ENCODE results near the gene PPIH. TPM values are rescaled to one million over a fixed set of nuclear protein-coding genes. Genes with fewer than 3 reads are reported as not detected.
"Not testable (repeated sequence)": the region's sequence is repeated elsewhere in the genome, so short reads cannot be mapped to it uniquely, and the experiment has no call there.

PPIH gene
- total RNA-seq, 1 donor from 2014 or later = 23.5 TPM

DNA sequence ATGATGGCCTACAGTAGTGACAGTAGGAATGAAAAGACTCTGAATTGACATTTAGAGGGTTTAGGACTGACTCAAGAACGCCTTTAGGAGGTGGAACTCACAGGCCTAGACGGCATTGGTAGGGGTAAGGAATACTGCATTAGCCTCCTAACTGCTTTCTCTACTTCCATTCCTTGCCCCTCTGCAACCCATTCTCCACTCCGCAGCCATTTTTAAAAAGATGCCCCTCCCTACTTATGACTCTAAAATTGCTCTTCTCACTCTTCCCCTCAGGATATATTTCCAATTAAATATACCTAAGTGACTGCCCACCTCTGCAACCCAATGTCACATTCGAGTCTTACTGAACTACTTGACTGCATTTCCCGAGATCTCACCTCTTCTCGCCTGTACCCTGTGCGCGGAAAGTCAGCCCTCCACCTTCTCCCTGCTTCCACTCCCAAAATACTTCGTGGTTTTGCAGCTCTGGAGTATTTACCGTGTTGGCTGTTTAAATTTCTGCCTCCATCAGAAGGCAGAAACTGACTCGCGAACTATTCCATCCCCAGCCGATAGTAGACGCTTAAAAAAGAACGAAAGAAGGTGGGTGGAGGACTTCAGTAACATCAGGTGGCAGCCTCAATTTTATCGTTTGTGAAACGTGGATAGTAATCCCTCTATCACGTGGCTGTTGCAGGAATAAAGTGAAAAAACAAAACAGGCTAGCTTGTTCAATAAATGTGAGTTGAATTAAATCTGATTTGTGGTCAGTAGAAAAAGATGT lies 22.9 kb downstream of the PPIH start:
- Histone ChIP-seq H3K36me3 (ENCODE audit: control insufficient read depth in 3 of 3, insufficient read depth in 3 of 3, low read length in 3 of 3) (peaks cover 0 to 8% (median 5%) of the 10 kb centered on the region in 3 donors), H3K4me3 (ENCODE audit: low read length in 3 of 3) (peak overlapping the region; percentile 87 to 94 (median 90)), H3K27me3 (ENCODE audit: control insufficient read depth in 3 of 3, insufficient read depth in 3 of 3, low read length in 3 of 3) (no peaks in the 10 kb centered on the region), H3K27ac (ENCODE audit: low read depth, low read length) (peak overlapping the region; percentile 96), H3K4me1 (ENCODE audit: control insufficient read depth in 3 of 3, insufficient read depth in 3 of 3, low read length in 3 of 3) (peaks cover 32 to 41% (median 35%) of the 10 kb centered on the region in 3 donors), H3K9ac (ENCODE audit: low read depth in 1 of 3, low read length in 3 of 3) (peak overlapping the region; percentile 84 to 96 (median 92)), H3K9me3 (ENCODE audit: control insufficient read depth in 3 of 3, low read length in 3 of 3) (no peaks in the 10 kb centered on the region)

DNA sequence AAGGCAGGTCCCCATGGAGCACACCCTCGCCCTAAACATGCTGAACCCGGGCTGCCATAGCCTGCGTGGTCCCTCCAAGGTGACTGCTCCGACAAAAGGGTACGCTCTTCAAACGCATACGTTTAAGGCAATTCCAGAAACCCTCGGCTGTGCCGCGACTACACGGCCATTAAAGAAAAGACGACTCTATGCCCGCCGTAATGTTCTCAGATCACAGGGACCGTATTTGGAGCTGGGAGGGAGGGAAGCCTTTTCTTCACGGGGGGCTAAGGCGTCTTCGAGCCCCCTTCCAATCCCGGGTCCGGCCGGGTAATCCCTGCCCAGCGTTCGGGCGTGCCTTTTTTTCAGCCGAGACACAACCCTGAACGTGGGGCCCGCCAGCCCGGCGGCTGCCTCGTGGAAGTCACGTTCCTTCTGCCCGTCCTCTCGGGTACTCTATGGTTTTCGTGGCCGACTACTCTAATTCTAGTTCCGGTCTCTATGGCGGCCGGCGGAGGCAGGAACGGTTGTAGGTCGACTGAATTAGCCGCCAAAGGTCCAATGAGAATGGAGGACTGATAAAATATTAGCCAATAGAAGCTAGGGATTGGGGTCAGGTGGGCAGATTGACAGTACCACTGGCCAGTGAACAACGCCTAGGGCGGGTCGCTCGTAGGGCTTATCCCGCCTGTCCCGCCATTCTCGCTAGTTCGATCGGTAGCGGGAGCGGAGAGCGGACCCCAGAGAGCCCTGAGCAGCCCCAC lies 23.7 kb downstream of the PPIH start, which contains the start of gene YBX1:
Gene YBX1 (plus strand): TSS at position 678 of the 743 bp plus-strand sequence. CDS start 148 bp downstream, outside the sequence.
- H3K9ac ChIP-seq (ENCODE audit: low read depth in 1 of 3, low read length in 3 of 3) = peak within 1 kb of the TSS; percentile 84 to 96 (median 92)
- peaks cover 0 to 8% (median 5%) of the 10 kb centered on the region in 3 donors for H3K36me3 ChIP-seq (ENCODE audit: control insufficient read depth in 3 of 3, insufficient read depth in 3 of 3, low read length in 3 of 3)
- peak within 1 kb of the TSS; percentile 87 to 94 (median 90) for H3K4me3 ChIP-seq (ENCODE audit: low read length in 3 of 3)
- H3K27ac ChIP-seq (ENCODE audit: low read depth, low read length) = peak within 1 kb of the TSS; percentile 96
- no peaks in the 10 kb centered on the region for H3K27me3 ChIP-seq (ENCODE audit: control insufficient read depth in 3 of 3, insufficient read depth in 3 of 3, low read length in 3 of 3)
- peaks cover 39 to 49% (median 40%) of the 10 kb centered on the region in 3 donors for H3K4me1 ChIP-seq (ENCODE audit: control insufficient read depth in 3 of 3, insufficient read depth in 3 of 3, low read length in 3 of 3)
- H3K9me3 ChIP-seq (ENCODE audit: control insufficient read depth in 3 of 3, low read length in 3 of 3) = no peaks in the 10 kb centered on the region

DNA sequence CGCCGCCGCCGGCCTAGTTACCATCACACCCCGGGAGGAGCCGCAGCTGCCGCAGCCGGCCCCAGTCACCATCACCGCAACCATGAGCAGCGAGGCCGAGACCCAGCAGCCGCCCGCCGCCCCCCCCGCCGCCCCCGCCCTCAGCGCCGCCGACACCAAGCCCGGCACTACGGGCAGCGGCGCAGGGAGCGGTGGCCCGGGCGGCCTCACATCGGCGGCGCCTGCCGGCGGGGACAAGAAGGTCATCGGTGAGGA lies 24.2 kb downstream of the PPIH start:
- not testable (repeated sequence) for H3K27me3 ChIP-seq (ENCODE audit: control insufficient read depth in 3 of 3, insufficient read depth in 3 of 3, low read length in 3 of 3); H3K9me3 ChIP-seq (ENCODE audit: control insufficient read depth in 3 of 3, low read length in 3 of 3); H3K36me3 ChIP-seq (ENCODE audit: control insufficient read depth in 3 of 3, insufficient read depth in 3 of 3, low read length in 3 of 3)
- Histone ChIP-seq H3K27ac (ENCODE audit: low read depth, low read length) (peak overlapping the region; percentile 96), H3K4me1 (ENCODE audit: control insufficient read depth in 3 of 3, insufficient read depth in 3 of 3, low read length in 3 of 3) (peaks cover 39 to 51% (median 40%) of the 10 kb centered on the region in 3 donors), H3K4me3 (ENCODE audit: low read length in 3 of 3) (peak overlapping the region; percentile 26 to 69 (median 49)), H3K9ac (ENCODE audit: low read depth in 1 of 3, low read length in 3 of 3) (peak overlapping the region in 2 of 3 donors; percentile 80 to 92)

DNA sequence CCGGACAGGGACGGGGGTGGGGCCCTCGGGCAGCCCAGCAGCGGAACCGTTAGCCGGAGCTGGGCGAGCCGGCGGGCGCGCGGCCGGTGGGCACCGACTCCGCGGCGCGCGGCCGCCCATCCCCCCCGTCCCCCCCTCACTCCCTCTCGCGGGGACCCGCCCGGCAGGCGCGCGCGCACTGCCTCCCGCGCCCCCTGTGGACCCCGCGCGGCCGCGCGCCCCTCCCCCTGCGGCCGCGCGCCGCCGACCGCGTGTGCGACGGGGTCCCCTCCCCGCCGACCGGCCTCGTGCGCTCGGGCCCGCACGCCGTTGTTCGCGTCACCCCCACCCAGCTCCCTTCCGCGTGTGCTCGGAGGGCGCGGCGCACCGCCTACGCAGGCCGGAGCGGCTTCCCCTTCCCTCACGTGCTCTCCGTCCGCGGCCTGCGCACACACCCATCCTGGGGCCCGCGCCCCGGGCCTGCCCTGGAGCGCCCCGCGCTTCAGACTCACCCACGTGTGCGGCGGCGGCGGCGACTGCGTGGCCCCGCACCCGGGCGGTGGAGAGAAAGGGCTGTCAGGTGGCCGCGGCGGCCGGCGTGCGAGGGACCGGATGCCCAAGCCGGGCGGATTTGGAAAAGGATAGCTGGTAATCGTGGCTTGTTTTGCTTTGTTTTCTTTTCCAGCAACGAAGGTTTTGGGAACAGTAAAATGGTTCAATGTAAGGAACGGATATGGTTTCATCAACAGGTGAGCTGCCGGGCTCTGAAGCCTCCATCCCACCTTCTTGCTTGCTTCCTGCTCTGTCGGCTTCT lies 24.7 kb downstream of the PPIH start:
- Histone ChIP-seq H3K4me3 (ENCODE audit: low read length in 3 of 3) (peak overlapping the region; percentile 69 to 76 (median 73)), H3K36me3 (ENCODE audit: control insufficient read depth in 3 of 3, insufficient read depth in 3 of 3, low read length in 3 of 3) (peaks cover 0 to 8% (median 5%) of the 10 kb centered on the region in 3 donors), H3K4me1 (ENCODE audit: control insufficient read depth in 3 of 3, insufficient read depth in 3 of 3, low read length in 3 of 3) (peaks cover 39 to 56% (median 45%) of the 10 kb centered on the region in 3 donors), H3K9ac (ENCODE audit: low read depth in 1 of 3, low read length in 3 of 3) (peak overlapping the region; percentile 67 to 80 (median 76)), H3K27ac (ENCODE audit: low read depth, low read length) (peak overlapping the region; percentile 96), H3K9me3 (ENCODE audit: control insufficient read depth in 3 of 3, low read length in 3 of 3) (no peaks in the 10 kb centered on the region), H3K27me3 (ENCODE audit: control insufficient read depth in 3 of 3, insufficient read depth in 3 of 3, low read length in 3 of 3) (no peaks in the 10 kb centered on the region)

DNA sequence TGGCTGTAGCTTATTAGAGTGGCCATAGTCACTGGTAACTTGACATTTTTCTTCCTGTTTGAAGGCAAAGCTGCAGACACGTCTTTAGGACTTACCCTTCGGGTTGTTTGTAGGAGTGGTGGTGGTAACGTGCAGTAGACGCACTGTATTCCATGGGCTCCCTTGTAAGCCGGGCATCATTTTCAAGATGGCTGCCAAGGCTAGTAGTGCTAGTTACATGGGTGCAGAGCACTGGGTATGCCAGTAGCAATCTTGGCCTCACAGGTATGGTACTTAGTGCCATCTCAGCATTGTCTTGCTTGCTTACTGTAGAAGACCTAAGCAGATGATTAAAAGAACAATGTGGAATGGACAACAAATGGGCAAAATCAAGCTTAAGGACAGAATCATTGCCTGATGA lies 25.9 kb downstream of the PPIH start:
- Histone ChIP-seq H3K27me3 (ENCODE audit: control insufficient read depth in 3 of 3, insufficient read depth in 3 of 3, low read length in 3 of 3) (no peaks in the 10 kb centered on the region), H3K4me1 (ENCODE audit: control insufficient read depth in 3 of 3, insufficient read depth in 3 of 3, low read length in 3 of 3) (peaks cover 42 to 66% (median 55%) of the 10 kb centered on the region in 3 donors), H3K36me3 (ENCODE audit: control insufficient read depth in 3 of 3, insufficient read depth in 3 of 3, low read length in 3 of 3) (peaks cover 0 to 8% (median 5%) of the 10 kb centered on the region in 3 donors), H3K9me3 (ENCODE audit: control insufficient read depth in 3 of 3, low read length in 3 of 3) (no peaks in the 10 kb centered on the region), H3K27ac (ENCODE audit: low read depth, low read length) (no peak overlapping the region), H3K9ac (ENCODE audit: low read depth in 1 of 3, low read length in 3 of 3) (peak overlapping the region in 1 of 3 donors; percentile 15), H3K4me3 (ENCODE audit: low read length in 3 of 3) (peak overlapping the region; percentile 53 to 76 (median 54))

DNA sequence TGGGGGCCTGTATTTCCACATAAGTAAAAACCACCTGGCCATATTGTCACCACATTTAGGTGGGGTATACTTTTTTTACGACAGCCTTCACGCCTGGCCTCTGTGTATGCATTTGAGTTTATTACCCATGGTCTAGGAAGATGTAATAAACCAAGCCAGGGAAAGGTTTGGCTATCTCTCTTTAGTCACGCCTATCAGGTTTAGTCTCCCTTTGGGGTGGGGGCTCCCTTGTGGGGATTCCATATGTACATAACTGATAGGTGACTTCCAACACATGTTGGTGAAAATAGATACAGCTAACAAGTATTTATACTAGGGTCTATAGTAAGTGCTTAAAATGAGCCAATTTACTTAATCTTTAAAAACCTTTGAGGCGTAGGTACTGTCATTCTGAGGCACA lies 28.2 kb downstream of the PPIH start:
- no peak overlapping the region for H3K27ac ChIP-seq (ENCODE audit: low read depth, low read length)
- H3K36me3 ChIP-seq (ENCODE audit: control insufficient read depth in 3 of 3, insufficient read depth in 3 of 3, low read length in 3 of 3) = peaks cover 0 to 8% (median 5%) of the 10 kb centered on the region in 3 donors
- peaks cover 36 to 54% (median 54%) of the 10 kb centered on the region in 3 donors for H3K4me1 ChIP-seq (ENCODE audit: control insufficient read depth in 3 of 3, insufficient read depth in 3 of 3, low read length in 3 of 3)
- H3K9me3 ChIP-seq (ENCODE audit: control insufficient read depth in 3 of 3, low read length in 3 of 3) = no peaks in the 10 kb centered on the region
- H3K4me3 ChIP-seq (ENCODE audit: low read length in 3 of 3) = no peak overlapping the region
- H3K9ac ChIP-seq (ENCODE audit: low read depth in 1 of 3, low read length in 3 of 3) = no peak overlapping the region
- no peaks in the 10 kb centered on the region for H3K27me3 ChIP-seq (ENCODE audit: control insufficient read depth in 3 of 3, insufficient read depth in 3 of 3, low read length in 3 of 3)

DNA sequence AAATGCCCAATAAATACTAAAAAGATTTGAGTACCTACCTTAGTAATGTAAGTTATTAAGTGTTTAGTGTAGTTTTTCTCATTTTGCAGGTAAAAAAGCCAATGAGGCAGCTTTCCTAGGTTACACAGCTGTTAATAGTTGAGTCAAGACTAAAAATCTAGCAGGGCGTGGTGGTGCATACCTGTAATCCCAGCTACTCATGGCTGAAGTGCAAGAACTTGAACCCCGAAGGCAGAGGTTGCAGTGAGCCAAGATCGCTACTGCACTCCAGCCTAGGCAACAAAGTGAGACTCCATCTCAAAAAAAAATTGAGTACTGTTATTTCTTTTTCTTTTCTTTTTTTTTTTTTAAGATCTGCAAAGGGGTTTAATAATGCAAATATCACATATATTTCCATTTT lies 31.7 kb downstream of the PPIH start:
- Histone ChIP-seq H3K27ac (ENCODE audit: low read depth, low read length) (no peak overlapping the region), H3K27me3 (ENCODE audit: control insufficient read depth in 3 of 3, insufficient read depth in 3 of 3, low read length in 3 of 3) (no peaks in the 10 kb centered on the region), H3K9me3 (ENCODE audit: control insufficient read depth in 3 of 3, low read length in 3 of 3) (no peaks in the 10 kb centered on the region), H3K9ac (ENCODE audit: low read depth in 1 of 3, low read length in 3 of 3) (no peak overlapping the region), H3K36me3 (ENCODE audit: control insufficient read depth in 3 of 3, insufficient read depth in 3 of 3, low read length in 3 of 3) (peaks cover 0 to under 1% (median 0%) of the 10 kb centered on the region in 3 donors), H3K4me3 (ENCODE audit: low read length in 3 of 3) (no peak overlapping the region), H3K4me1 (ENCODE audit: control insufficient read depth in 3 of 3, insufficient read depth in 3 of 3, low read length in 3 of 3) (peaks cover 19 to 52% (median 39%) of the 10 kb centered on the region in 3 donors)

DNA sequence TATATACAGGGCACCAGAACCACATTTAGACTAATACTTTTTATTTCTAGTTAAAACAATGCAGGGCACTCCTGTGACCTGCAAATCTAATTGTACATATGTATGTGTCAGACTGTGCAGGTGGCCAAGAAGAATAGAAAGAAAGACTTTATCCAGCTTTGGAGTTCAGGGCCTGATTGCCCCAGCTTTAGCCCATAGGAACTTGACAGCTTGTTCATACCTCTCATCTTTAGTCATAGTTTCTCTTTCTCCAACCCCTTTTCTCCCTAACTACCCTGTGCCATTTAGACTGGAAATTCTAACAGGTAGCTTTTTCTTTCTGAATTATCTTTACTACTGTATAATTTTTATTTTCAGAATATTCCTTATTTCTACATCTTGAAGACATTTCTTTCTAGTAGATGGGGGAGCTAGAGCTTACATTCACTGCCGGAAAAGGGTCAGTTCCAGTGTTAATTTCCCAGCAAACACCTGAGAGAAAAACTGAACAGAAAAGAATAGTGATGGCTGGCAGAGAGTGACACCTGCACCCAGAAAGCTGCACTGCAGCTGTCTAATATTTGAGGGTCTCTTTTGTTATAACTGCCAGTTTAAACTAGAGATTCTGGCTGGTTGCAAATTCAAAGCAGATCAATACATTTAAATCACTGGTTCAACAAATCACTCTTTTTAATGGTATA lies 32.4 kb downstream of the PPIH start:
- Histone ChIP-seq H3K4me3 (ENCODE audit: low read length in 3 of 3) (no peak overlapping the region), H3K9ac (ENCODE audit: low read depth in 1 of 3, low read length in 3 of 3) (no peak overlapping the region), H3K36me3 (ENCODE audit: control insufficient read depth in 3 of 3, insufficient read depth in 3 of 3, low read length in 3 of 3) (no peaks in the 10 kb centered on the region), H3K27me3 (ENCODE audit: control insufficient read depth in 3 of 3, insufficient read depth in 3 of 3, low read length in 3 of 3) (no peaks in the 10 kb centered on the region), H3K4me1 (ENCODE audit: control insufficient read depth in 3 of 3, insufficient read depth in 3 of 3, low read length in 3 of 3) (peaks cover 15 to 46% (median 32%) of the 10 kb centered on the region in 3 donors), H3K9me3 (ENCODE audit: control insufficient read depth in 3 of 3, low read length in 3 of 3) (no peaks in the 10 kb centered on the region), H3K27ac (ENCODE audit: low read depth, low read length) (no peak overlapping the region)

DNA sequence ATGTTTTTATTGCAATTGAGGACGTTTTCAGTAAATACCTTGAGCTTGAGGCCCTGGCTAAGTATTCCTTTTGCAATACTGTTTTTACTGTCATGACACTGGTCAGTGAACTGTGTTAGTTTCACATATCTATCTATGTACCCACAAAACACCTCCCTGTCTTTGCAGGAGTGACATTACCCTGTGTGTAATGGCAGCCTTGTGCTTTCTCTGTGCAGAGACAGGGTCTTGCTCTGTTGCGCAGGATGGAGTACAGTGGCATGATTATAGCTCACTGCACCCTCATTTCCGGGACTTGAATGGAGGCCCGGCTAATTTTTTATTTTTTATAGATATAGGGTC lies 32.9 kb downstream of the PPIH start:
- Histone ChIP-seq H3K36me3 (ENCODE audit: control insufficient read depth in 3 of 3, insufficient read depth in 3 of 3, low read length in 3 of 3) (peaks cover 0 to 2% (median 2%) of the 10 kb centered on the region in 3 donors), H3K4me1 (ENCODE audit: control insufficient read depth in 3 of 3, insufficient read depth in 3 of 3, low read length in 3 of 3) (peaks cover 12 to 42% (median 32%) of the 10 kb centered on the region in 3 donors), H3K27me3 (ENCODE audit: control insufficient read depth in 3 of 3, insufficient read depth in 3 of 3, low read length in 3 of 3) (no peaks in the 10 kb centered on the region), H3K27ac (ENCODE audit: low read depth, low read length) (no peak overlapping the region), H3K9me3 (ENCODE audit: control insufficient read depth in 3 of 3, low read length in 3 of 3) (no peaks in the 10 kb centered on the region), H3K9ac (ENCODE audit: low read depth in 1 of 3, low read length in 3 of 3) (no peak overlapping the region), H3K4me3 (ENCODE audit: low read length in 3 of 3) (no peak overlapping the region)

Data from skeletal muscle tissue (tissue), 4 donors.